Measurements from ENCODE around the gene RDX.

The RDX gene

DNA sequence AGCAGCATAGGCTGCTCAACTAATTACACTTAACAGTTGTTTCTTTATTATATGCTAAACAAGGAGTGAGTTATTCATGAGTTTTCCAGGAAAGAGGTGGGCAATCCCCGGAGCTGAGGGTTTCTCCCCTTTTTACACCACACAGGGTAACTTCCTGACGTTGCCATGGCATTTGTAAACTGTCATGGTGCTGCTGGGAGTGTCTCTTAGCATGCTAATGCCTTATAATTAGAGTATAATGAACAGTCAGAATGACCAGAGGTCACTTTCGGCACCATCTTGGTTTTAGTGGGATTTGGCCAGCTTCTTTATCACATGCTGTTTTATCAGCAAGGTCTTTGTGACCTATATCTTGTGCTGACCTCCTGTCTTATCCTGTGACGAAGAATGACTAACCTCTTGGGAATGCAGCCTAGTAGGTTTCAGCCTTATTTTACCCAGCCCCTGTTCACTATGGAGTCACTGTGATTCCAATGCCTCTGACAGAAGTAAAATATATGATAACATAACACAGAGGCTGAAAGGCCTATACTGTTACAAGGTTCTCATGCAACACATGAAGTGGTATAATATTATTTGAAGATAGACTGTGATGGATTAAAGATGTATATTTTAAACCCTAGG, 41.3 kb upstream of the RDX start:
- no peaks in the 10 kb centered on the region for H3K4me1 ChIP-seq
- no peaks in the 10 kb centered on the region for H3K27me3 ChIP-seq
- H3K27ac ChIP-seq = no peak overlapping the region
- no peaks in the 10 kb centered on the region for H3K36me3 ChIP-seq
- no peak for DNase-seq
- no peak overlapping the region for H3K4me3 ChIP-seq
- TF ChIP-seq, protein P1, sequence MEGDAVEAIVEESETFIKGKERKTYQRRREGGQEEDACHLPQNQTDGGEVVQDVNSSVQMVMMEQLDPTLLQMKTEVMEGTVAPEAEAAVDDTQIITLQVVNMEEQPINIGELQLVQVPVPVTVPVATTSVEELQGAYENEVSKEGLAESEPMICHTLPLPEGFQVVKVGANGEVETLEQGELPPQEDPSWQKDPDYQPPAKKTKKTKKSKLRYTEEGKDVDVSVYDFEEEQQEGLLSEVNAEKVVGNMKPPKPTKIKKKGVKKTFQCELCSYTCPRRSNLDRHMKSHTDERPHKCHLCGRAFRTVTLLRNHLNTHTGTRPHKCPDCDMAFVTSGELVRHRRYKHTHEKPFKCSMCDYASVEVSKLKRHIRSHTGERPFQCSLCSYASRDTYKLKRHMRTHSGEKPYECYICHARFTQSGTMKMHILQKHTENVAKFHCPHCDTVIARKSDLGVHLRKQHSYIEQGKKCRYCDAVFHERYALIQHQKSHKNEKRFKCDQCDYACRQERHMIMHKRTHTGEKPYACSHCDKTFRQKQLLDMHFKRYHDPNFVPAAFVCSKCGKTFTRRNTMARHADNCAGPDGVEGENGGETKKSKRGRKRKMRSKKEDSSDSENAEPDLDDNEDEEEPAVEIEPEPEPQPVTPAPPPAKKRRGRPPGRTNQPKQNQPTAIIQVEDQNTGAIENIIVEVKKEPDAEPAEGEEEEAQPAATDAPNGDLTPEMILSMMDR (IDR thresholded peaks at IDR 0.05) = no peak
- intact Hi-C loops (cut with DNase I; ENCODE audit: low total_unique reads) = no loop called here
- no peaks in the 10 kb centered on the region for H3K9me3 ChIP-seq

DNA sequence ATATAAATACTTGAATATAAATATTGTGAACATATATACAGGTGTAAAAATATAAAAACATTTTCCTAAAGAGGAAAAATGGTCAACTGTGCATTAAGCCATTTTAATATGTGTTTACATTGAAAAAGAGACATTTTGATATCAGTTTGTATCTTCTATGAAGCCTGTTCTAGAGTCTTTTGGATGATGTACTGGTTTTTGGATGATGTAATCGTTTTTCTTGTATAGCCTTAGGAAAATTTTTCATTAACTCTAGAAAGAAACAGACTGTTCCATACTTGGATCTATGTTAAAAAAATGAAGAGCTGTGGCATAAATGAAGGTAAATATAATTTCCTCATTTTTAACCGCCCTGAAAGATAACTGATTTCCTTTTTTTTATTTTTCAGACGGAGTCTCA, 39.6 kb upstream of the RDX start:
- no peaks in the 10 kb centered on the region for H3K4me1 ChIP-seq
- DNase-seq = no peak
- TF ChIP-seq, protein P1 (IDR thresholded peaks at IDR 0.05) = no peak
- no peak overlapping the region for H3K27ac ChIP-seq
- no peaks in the 10 kb centered on the region for H3K9me3 ChIP-seq
- intact Hi-C loops (cut with DNase I; ENCODE audit: low total_unique reads) = no loop called here
- no peaks in the 10 kb centered on the region for H3K36me3 ChIP-seq
- H3K4me3 ChIP-seq = no peak overlapping the region
- no peaks in the 10 kb centered on the region for H3K27me3 ChIP-seq

DNA sequence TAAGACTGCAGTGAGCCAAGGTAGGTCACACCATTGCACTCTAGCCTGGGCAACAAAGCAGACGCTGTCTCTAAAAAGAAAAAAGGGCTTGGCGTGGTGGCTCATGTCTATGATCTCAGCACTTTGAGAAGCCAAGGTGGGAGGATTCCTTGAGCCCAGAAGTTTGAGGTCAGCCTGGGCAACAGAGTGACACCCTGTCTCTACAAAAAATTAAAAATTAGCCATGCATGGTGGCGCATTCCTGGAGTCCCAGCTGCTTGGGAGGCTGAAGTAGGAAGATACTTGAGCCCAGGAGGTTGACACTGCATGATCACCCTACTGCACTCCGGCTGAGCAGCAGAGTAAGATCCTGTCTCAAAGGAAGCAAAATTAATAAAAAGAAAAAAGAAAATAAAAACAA, 38.9 kb upstream of the RDX start:
- Histone ChIP-seq H3K36me3 (no peaks in the 10 kb centered on the region), H3K9me3 (no peaks in the 10 kb centered on the region), H3K27ac (no peak overlapping the region), H3K4me1 (no peaks in the 10 kb centered on the region), H3K4me3 (no peak overlapping the region), H3K27me3 (no peaks in the 10 kb centered on the region)
- intact Hi-C loops (cut with DNase I; ENCODE audit: low total_unique reads) = no loop called here
- no peak for DNase-seq
- TF ChIP-seq, protein P1 (IDR thresholded peaks at IDR 0.05) = no peak

DNA sequence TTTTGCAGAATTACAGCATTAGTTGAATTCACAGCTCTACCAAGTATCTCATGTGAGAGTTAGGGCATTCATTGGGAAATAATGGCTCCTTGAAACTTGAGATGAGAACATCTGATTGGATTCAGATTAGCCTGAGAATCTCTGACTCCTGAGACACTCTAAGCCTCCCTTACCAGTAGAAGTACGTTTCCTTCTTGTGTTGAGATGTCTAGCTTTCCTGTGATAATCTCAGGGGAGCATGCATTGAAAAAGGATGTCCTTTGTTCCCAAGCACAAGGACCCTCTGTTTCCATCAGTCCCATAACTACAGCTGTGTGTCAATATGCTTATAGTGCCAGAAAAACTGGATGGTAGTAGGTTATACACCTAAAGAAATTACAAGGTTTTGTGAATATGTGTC, 35.2 kb upstream of the RDX start:
- TF ChIP-seq, protein P1 (IDR thresholded peaks at IDR 0.05) = no peak
- no peaks in the 10 kb centered on the region for H3K27me3 ChIP-seq
- H3K4me3 ChIP-seq = no peak overlapping the region
- peaks cover 0 to 7% (median 6%) of the 10 kb centered on the region in 3 donors for H3K9me3 ChIP-seq
- no peak for DNase-seq
- intact Hi-C loops (cut with DNase I; ENCODE audit: low total_unique reads) = no loop called here
- H3K27ac ChIP-seq = no peak overlapping the region
- no peaks in the 10 kb centered on the region for H3K4me1 ChIP-seq
- H3K36me3 ChIP-seq = no peaks in the 10 kb centered on the region

DNA sequence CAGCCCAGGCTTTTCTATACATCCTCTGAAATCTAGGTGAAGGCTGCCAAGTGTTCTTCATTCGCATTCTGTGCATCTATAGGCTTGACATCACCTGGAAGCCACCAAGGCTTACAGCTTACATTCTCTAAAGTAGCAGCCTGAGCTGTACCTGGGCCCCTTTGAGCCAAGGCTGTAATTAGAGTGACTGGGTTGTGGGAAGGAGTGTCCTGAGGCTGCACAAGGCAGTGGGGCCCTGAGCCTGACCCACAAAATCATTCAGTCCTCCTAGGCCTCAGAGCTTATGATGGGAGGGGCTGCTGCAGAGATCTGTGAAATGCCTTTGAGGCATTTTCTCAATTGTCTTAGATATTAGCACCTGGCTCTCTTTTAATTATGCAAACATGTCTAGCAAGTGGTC, 33.0 kb upstream of the RDX start:
- no peak for DNase-seq
- H3K9me3 ChIP-seq = peaks cover 0 to 7% (median 6%) of the 10 kb centered on the region in 3 donors
- no peaks in the 10 kb centered on the region for H3K36me3 ChIP-seq
- no peak overlapping the region for H3K4me3 ChIP-seq
- H3K4me1 ChIP-seq = no peaks in the 10 kb centered on the region
- TF ChIP-seq, protein P1 (IDR thresholded peaks at IDR 0.05) = no peak
- intact Hi-C loops (cut with DNase I; ENCODE audit: low total_unique reads) = no loop called here
- no peaks in the 10 kb centered on the region for H3K27me3 ChIP-seq
- no peak overlapping the region for H3K27ac ChIP-seq

DNA sequence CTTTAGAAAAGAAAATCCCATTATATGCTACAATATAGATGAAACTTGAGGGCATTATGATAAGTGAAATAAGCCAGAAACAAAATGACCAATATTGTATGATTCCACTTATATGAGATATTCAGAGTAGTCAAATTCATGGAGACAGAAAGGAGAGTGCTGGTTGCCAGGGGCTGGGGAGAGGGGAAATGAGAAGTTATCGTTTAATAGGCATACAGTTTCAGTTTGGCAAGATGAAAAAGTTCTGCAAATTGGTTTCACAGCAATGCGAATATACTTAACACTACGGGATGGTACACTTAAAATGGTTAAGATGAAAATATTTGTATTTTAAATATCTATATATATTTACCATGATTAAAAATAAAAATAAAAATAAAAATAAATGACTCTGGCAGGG, 31.1 kb upstream of the RDX start:
- no peaks in the 10 kb centered on the region for H3K36me3 ChIP-seq
- H3K9me3 ChIP-seq = peaks cover 0 to 7% (median 6%) of the 10 kb centered on the region in 3 donors
- intact Hi-C loops (cut with DNase I; ENCODE audit: low total_unique reads) = no loop called here
- TF ChIP-seq, protein P1 (IDR thresholded peaks at IDR 0.05) = no peak
- no peak overlapping the region for H3K27ac ChIP-seq
- H3K4me3 ChIP-seq = no peak overlapping the region
- no peak for DNase-seq
- H3K4me1 ChIP-seq = no peaks in the 10 kb centered on the region
- H3K27me3 ChIP-seq = no peaks in the 10 kb centered on the region

Data from tibial artery (tissue), 4 donors.